Measurements from ENCODE around the gene TMEM139. TPM values are rescaled to one million over a fixed set of nuclear protein-coding genes. Genes with fewer than 3 reads are reported as not detected.

The TMEM139 gene
- total and polyA plus RNA-seq, 10 of the 15 experiments (the other 5 are each of a cell fraction or from before 2014, with no cell fraction given): 0.31 TPM; not detected in 9

DNA sequence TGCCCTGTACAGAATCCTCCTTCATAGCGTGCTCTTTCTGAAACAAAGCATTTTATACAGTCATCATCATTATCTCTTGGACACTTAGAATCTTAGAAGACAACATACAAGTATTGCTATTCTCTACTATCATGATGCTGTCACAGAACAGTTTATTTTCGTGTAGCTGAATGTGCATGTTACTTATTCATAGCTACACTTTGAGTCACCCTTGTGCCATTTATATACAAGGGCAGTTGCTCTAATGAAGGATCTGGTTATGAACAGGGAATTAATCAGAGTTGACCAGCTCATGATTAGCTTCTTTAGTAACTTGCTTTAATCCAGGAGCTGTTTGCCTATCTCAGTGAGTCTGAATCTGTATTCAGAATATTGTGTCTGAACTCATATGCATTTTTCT, 14.6 kb downstream of the TMEM139 start:
- no peak overlapping the region for H3K4me3 ChIP-seq
- ChIA-PET POLR2A (interaction anchor here (1.2 kb wide), 1 partner anchor 10 kb away, joined by 3 read pairs; no protein-coding TSS in a partner anchor), RAD21 (ENCODE audit: unreplicated experiment) (interaction anchor here (0.8 to 1.6 kb wide), 8 partner anchors 12 to 116 kb away, joined by 3 to 14 read pairs (median 4); partner anchors contain the start of genes CASP2 and GSTK1), CTCF (interaction anchor here (0.7 to 2.7 kb wide), 23 partner anchors 9 to 181 kb away, joined by 3 to 30 read pairs (median 4); partner anchors contain the start of genes CASP2, CLCN1 and GSTK1), SMC1A (ENCODE audit: uncharacterized antibody, unreplicated experiment) (interaction anchor here (0.6 to 2.1 kb wide), 9 partner anchors 9 to 438 kb away, joined by 3 to 20 read pairs (median 4); no protein-coding TSS in a partner anchor)
- H3K4me1 ChIP-seq (ENCODE audit: control insufficient read depth, insufficient read depth, low read length): 0 out of 2 replicates have a peak, but pooled peaks cover 3% of the 10 kb centered on the region
- no peak overlapping the region for H2AFZ ChIP-seq (ENCODE audit: control insufficient read depth, low read depth, low read length)
- no TSS peak for BruUV-seq (replicated peaks)
- TF ChIP-seq ETV6 (conservative IDR thresholded peaks at IDR 0.05 in 1 of 2, IDR thresholded peaks at IDR 0.05 in 1 of 2; ENCODE audit: borderline replicate concordance in 1 of 2, low read depth in 1 of 2): no peak
- TF ChIP-seq, protein P1, sequence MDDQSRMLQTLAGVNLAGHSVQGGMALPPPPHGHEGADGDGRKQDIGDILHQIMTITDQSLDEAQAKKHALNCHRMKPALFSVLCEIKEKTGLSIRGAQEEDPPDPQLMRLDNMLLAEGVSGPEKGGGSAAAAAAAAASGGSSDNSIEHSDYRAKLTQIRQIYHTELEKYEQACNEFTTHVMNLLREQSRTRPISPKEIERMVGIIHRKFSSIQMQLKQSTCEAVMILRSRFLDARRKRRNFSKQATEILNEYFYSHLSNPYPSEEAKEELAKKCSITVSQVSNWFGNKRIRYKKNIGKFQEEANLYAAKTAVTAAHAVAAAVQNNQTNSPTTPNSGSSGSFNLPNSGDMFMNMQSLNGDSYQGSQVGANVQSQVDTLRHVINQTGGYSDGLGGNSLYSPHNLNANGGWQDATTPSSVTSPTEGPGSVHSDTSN (IDR thresholded peaks at IDR 0.05; ENCODE audit: insufficient replicate concordance, low read depth, low read length): no peak
- no peak for TF ChIP-seq STAT1 (conservative IDR thresholded peaks at IDR 0.05)
- TF ChIP-seq, protein P2, sequence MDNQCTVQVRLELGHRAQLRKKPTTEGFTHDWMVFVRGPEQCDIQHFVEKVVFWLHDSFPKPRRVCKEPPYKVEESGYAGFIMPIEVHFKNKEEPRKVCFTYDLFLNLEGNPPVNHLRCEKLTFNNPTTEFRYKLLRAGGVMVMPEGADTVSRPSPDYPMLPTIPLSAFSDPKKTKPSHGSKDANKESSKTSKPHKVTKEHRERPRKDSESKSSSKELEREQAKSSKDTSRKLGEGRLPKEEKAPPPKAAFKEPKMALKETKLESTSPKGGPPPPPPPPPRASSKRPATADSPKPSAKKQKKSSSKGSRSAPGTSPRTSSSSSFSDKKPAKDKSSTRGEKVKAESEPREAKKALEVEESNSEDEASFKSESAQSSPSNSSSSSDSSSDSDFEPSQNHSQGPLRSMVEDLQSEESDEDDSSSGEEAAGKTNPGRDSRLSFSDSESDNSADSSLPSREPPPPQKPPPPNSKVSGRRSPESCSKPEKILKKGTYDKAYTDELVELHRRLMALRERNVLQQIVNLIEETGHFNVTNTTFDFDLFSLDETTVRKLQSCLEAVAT (IDR thresholded peaks at IDR 0.05): no peak
- TF ChIP-seq SP1 (IDR thresholded peaks at IDR 0.05; ENCODE audit: low read depth, low read length): no peak
- TF ChIP-seq NFYB (IDR thresholded peaks at IDR 0.05; ENCODE audit: insufficient read depth, low read depth, low read length): no peak
- 70% methylated on average over 2 of the region's 2 CpGs for WGBS (ENCODE audit: insufficient coverage, insufficient replicate concordance, low lambda C conversion rate, missing lambda C conversion rate)
- no peaks in the 10 kb centered on the region for H3K79me2 ChIP-seq (ENCODE audit: control insufficient read depth, insufficient read depth, low read length)
- H3K9ac ChIP-seq (ENCODE audit: control insufficient read depth, insufficient read depth, low read length): no peak overlapping the region
- intact Hi-C loops (cut with micrococcal nuclease; ENCODE audit: unreplicated experiment) (no loop called here), in situ Hi-C loops (cut with MboI) (no loop called here)
- ATAC-seq: no peak
- no peak overlapping the region for H3K4me2 ChIP-seq (ENCODE audit: control insufficient read depth, insufficient read depth)
- no peak for DNase-seq (ENCODE audit: low read depth, low spot score)
- no peak overlapping the region for H3K27ac ChIP-seq (ENCODE audit: control insufficient read depth, insufficient read depth)
- H3K9me3 ChIP-seq (replicated peaks; ENCODE audit: control insufficient read depth, insufficient read depth, low read length): no peaks in the 10 kb centered on the region
- H3K27me3 ChIP-seq (replicated peaks in 1 of 2; ENCODE audit: control insufficient read depth in 2 of 2, insufficient read depth in 2 of 2, low read length in 1 of 2): no peaks in the 10 kb centered on the region
- peaks cover 17 to 49% of the 10 kb centered on the region in 2 experiments for H3K36me3 ChIP-seq (ENCODE audit: control insufficient read depth in 2 of 2, insufficient read depth in 2 of 2, low read length in 1 of 2)
- FAIRE-seq: no peak
- H4K20me1 ChIP-seq (ENCODE audit: control insufficient read depth, insufficient read depth): no peaks in the 10 kb centered on the region; the same call in 1 of the 2 replicates

Data from GM12878 (cell line).